ENCODE measurements around the gene VPS26B.
"Not testable (repeated sequence)": the region's sequence is repeated elsewhere in the genome, so short reads cannot be mapped to it uniquely, and the experiment has no call there.

Gene VPS26B

DNA sequence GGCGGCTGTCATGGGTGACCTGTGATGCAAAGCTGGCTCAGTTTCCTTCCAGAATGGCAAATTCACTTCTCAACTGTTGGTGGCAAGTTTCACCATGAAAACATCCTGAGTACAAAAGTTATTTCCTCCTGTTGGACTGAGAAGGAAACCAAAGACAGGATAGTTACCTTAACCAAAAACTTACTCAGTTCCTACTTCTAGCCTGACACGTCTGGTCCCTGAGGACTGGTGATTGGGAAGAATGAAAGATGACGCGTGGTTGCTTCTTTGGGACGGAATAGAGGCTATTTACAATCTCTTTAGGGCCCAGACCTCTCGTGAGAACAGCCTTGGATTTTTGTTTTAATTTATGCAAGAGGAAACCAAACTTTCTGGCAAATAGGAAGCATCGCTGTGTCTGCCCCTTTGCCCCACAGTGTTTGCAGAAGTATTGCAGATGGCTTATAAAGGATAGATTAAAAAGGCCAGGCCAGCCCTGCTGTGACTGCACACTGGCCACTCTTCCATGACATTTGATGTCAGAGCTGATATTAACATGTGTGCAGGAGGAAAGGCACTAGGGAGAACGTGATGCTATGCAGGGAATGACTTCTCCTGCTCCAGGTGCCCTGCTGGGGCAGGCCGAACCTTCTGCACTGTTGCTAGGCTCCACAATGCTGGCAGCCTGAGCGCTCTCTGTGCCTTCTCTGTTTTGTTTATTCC is 7.6 kb downstream of the VPS26B start:
- no peak for DNase-seq (ENCODE audit: low read depth in 2 of 2, low spot score in 1 of 2)

DNA sequence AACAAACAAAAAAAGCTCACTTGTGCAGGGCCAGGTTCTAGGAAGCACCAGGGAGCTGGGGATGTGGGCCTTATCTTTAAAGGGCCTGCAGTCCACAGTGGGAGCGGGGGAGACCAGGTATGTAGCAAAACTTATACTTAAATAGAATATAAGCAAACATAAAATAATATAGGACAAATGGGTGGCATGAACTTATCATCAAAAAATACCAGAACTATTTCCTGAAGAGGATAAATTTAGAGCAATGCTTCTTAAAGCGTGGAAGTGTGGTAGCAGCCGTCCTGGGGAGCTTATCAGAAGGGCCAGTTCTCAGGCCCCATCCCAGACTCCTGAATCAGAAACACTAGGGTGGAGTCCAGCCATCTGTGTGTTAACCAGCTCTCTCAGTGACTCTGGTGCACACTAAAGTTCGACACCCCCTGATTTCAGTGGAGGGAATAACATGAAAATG is 9.3 kb downstream of the VPS26B start:
- no peak for DNase-seq (ENCODE audit: low read depth in 2 of 2, low spot score in 1 of 2)

DNA sequence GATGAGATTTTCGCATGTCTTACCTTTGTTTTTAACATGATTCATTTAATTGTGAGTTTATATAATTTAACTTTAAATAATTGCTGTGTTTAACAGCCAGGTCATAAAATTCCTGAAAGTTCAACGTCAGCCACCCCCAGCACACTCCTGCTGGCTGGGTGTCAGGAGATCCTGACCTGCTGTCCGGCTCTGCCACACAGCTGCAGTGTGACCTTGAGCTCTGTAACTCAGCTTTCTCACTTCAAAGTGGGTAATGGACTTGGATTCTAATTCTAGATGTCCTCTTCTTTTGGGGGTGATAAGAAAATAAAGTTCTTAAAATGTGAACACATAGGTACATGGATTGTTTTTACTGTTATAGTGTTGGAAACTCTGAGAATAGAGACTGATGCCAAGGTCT is 10.9 kb downstream of the VPS26B start:
- DNase-seq (ENCODE audit: low read depth in 2 of 2, low spot score in 1 of 2), result no peak

DNA sequence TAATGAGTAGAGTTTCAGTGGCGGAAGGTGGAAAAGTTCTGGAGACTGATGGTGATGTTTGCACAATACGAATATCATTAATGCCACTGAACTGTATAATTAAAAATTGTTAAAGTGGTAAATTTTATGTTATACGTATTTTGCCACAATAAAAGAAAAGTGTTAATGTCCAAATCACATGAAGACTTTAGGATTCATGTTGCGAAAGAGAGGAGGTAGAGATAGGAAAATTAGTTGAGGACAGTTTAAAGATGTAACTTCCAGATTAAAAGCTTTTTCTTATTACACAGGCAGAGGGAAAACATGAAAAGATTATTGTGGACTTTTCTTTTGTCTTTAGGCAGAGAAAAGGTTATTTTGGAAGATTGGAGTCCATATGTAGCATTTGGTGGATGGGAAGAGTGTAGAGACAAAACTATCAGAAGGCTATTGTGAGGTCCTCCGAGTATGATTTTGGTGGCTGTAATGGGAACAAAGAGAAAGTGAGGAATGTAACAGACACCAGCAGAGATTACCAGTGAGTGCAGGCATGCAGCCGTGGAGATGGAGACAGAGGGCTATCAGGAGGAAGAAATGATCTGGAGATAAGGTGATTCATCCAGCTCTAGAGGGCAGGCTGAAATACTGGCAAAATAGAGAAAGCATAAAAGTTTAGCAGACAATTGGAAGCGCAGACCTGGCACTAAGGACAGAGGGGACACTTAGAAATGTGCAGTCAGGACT is 12.5 kb downstream of the VPS26B start:
- DNase-seq (ENCODE audit: low read depth in 2 of 2, low spot score in 1 of 2), result no peak

DNA sequence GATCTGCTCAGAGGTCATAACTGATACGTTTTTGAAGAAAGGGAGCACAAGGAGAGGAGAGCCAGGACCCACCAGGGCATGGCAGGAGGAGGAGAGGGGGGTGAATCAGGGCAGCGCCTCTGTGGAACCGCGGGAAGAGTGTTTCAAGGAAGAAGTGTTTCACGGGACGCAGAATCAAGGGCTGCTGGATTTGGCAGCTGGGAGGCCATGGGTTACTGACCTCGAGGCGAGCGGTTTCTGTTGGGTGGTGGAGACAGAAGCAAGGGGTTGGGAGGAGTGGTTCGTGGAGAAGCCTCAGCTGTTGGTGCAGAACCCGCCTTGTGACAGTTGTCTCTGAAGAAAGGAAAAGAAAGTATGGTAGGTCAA is 13.1 kb downstream of the VPS26B start:
- DNase-seq (ENCODE audit: low read depth in 2 of 2, low spot score in 1 of 2), result no peak

DNA sequence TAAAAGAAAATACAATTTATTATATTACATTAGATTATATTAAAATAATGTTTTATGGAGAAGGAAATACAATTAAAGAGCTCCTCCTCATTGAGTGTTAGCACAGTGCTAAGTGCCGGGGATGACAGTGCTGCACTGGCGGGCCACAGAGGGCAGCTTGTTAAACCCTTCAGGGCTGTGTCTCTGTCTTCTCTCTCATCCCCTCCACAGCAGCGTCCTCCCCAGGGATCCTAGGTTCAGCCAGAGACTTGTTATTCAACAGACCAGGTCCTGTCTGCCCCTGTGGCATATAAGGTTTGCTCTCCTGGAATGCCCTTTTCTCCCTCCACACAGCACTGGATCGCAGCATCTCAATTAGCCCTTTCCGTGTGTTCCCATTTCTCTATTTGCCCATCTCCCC is 14.5 kb downstream of the VPS26B start:
- DNase-seq (ENCODE audit: low read depth in 2 of 2, low spot score in 1 of 2), result no peak

DNA sequence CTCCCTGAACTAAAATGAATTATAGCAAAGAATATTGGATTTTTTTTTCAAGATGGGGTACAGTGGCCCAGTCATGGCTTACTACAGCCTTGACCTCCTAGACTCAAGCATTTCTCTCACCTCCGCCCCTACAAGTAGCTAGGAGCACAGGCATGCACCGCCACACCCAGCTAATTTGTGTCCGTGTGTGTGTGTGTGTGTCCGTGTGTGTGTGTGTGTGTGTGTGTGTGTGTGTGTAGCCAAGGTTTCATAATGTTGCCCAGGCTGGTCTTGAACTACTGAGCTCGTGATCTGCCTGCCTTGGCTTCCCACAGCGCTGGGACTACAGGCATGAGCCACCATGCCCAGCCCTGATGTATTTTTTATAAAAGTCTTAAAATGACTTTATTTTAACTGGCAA is 16.1 kb downstream of the VPS26B start:
- DNase-seq (ENCODE audit: low read depth in 2 of 2, low spot score in 1 of 2), result no peak

DNA sequence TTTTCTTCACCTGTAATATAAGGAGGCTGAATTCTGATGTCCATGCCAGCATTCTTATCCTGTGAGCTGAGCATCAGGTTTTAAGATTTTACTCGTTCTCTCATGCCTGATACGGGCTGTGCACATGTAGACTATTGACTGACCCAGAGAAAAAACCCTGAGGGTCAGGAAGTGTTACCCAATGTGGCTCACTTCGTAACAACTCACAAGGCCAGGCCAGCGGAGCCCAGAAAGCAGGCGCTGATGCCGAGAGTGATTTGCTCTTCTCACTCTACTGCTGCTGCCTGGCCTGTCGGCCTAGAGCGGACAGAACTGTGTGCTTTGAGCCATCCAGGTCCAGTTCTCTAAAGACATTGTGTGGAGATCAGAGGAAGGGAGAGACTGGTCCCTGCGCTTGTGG is 17.9 kb downstream of the VPS26B start:
- no peak for DNase-seq (ENCODE audit: low read depth in 2 of 2, low spot score in 1 of 2)

DNA sequence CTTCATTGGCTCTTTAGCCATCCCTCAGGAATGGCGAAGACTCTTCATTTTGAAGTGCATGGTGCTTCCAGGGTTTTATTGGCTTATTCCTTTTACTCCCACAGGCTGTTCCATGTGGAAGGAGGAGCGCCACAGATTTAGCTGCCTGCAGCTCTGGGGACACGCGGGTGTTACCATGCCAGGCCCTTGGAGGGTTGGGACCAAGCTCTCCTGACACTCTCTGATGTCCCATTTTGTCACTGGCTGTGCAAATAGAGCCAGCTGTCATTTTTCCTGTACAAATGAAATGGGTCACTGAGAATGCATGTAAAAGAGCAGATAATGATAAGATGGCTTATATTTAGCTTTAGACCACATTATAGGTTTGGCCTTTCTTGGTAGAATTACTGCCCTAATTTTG is 19.4 kb downstream of the VPS26B start:
- no peak for DNase-seq (ENCODE audit: low read depth in 2 of 2, low spot score in 1 of 2)

DNA sequence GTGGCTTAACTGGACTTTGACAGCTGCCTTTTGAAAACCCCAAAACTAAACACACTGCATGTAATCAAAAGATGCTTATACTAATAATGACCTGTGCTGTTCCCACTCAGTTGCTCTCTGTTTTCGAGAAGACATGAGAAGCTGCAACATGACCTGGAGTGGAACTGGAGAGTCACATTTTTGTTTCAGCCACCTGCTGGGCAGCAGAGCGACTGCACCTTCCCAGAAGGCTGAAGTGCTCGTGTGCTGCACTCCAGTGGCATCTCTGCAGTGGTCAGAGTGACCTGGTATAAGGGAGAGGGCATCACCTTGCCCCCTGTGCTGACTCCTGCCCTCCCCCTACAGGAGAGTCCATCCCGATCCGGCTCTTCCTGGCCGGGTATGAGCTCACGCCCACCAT is 20.1 kb downstream of the VPS26B start:
- no peak for DNase-seq (ENCODE audit: low read depth in 2 of 2, low spot score in 1 of 2)

DNA sequence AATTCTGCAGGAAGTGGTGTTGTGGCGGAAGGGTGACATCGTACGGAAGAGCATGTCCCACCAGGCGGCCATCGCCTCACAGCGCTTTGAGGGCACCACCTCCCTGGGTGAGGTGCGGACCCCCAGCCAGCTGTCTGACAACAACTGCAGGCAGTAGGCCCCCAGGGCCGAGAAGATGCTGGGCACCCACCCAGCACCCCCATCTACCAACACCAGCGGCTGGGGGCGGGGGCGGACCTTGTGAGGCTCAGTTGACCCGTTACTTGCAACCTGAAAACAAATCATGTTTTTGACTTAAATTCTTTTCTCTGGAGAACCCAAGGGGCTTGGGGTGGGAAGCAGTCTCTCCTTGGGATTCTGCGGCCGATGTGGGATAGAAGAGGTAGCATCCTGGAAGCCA is 21.0 kb downstream of the VPS26B start:
- DNase-seq (ENCODE audit: low read depth in 2 of 2, low spot score in 1 of 2), result no peak

DNA sequence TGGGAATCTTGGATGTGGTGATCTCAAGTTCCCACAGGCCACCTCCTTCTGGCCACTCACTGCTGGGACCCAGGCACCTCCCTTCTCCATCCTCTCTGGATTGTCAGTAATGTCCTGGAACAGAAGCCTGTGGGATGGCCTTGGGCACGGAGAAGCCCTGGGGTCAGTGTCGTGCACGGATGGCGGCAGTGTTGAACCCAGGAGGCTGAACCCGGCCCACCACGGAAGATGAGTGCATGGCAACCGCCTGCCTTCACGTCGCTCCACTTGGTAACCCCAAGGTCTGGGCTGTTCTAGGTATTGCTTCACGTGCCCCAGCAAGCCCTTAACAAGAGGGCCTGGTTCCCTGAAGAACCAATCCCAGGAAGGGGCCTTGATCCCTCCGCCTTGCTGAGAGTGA is 21.6 kb downstream of the VPS26B start:
- no peak for DNase-seq (ENCODE audit: low read depth in 2 of 2, low spot score in 1 of 2)

DNA sequence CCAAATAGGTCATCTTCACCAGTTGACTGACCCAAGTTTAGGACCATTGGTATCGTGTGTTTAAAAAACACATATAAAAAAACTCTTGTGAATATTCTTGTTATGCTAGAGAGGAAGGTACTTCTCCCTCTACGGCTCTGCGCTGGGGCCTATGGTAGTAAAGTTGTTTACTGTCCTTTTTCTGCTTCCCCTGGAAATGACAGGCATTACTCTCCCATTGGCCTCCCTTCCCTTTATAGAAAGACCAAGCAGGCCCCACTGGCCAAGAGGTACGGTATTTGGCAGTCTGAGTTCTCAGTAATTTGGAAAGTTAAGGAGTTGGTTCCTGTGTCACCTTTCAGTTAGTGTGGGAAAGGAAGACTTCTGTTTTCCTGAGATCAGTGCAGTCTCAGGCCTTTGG is 22.2 kb downstream of the VPS26B start:
- DNase-seq (ENCODE audit: low read depth in 2 of 2, low spot score in 1 of 2), result no peak

DNA sequence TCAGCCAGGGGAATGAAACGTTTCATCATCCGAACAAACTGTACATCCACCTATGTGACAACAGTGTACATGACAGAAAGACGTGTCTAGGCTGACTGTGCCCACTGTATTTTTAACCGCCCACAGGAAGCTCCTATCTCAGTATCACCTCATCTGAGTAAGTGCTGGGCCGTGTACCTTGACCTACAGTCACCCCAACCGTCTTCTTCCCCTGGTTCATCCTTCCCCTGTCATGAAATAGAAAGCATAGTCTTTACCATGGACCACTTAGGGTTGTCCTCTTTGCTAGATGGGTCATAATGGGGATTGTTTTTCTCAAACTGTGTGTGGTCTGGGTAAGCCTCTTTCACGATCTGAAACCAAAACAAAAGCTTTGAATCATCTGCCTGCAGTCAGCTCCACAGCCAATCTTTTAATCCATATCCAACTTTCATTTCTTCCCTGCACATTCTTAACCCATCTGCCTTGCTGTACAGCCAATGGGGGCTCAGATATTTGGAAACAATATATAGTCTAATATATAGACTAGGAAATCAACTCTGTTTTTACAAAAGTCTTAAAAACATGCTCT is 24.5 kb downstream of the VPS26B start:
- no peak for DNase-seq (ENCODE audit: low read depth in 2 of 2, low spot score in 1 of 2)

DNA sequence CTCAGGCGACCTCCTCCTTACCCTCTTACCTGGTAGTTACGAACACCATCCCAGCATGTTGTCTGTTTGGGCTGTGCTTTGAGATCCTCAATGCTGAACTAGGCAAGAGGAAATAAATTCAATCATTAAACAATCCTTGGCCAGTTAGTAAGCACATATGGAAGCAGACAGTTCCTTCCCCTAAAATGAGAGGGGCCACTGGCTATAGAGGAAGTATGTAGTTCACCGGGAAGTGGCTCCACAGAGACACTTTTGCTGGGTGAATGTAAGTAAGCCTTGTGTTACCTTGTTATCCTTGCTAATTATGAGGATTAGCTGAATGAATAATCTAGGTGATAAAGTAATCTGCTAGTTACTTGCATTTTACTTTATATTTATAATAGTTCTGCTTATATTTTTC is 25.8 kb downstream of the VPS26B start:
- DNase-seq (ENCODE audit: low read depth in 2 of 2, low spot score in 1 of 2), result no peak

DNA sequence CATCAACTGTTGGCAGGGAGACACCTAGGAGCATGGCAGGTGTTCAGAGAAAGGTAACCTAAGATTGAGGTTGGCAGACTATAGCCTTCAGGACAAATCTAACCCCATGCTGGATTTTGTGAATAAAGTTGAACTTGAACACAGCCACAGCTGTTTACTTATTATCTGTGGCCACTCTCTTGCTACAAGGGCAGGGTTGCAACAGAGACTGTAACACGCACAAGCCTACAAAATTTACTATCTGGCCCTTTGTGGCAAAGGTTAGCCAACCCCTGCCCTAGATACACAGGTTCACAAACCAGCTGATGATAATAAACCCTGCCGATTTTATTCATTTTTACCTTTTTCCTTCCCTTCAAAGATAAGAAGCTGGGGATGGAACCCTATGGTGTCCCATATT is 26.2 kb downstream of the VPS26B start:
- DNase-seq (ENCODE audit: low read depth in 2 of 2, low spot score in 1 of 2), result no peak

DNA sequence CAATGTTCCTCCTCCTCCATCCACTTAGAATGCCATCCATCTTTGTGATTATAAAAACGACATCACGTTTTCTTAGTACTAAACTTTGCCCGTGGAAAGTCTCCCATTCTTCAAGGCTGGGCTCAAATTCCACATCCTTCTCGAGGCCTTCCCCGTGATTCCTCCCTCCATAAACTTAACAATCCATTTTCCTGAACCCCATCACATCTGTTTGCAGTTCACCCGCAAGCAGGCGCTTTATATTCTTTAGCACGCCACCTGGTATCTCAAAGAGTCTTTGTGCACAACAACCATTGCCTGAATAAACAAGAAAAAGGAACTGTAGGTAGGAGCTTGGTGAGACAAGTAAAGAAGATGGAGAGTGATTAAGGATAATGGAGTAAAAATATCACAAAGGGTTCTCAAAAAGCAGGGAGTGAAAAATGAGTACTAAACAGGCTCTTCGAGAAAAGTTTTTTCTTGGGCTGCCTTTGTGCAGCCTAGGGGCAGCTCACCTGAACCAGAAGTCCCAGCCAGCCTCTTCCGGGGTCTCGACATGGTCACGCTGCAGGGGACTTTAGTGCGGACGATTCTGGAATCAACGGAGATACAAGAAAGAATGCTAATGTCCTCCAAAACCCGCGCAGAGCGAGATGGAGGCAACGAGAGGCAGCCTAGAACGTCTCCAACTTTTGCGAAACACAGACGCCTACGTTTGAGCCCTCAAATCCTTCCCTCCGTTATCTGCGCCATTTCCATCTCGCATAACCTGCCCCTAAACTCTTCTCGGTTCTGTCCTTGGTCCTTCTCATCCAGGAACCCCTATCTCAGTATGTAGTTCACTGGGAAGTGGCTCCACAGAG is 28.1 kb downstream of the VPS26B start:
- no peak for DNase-seq (ENCODE audit: low read depth in 2 of 2, low spot score in 1 of 2)

DNA sequence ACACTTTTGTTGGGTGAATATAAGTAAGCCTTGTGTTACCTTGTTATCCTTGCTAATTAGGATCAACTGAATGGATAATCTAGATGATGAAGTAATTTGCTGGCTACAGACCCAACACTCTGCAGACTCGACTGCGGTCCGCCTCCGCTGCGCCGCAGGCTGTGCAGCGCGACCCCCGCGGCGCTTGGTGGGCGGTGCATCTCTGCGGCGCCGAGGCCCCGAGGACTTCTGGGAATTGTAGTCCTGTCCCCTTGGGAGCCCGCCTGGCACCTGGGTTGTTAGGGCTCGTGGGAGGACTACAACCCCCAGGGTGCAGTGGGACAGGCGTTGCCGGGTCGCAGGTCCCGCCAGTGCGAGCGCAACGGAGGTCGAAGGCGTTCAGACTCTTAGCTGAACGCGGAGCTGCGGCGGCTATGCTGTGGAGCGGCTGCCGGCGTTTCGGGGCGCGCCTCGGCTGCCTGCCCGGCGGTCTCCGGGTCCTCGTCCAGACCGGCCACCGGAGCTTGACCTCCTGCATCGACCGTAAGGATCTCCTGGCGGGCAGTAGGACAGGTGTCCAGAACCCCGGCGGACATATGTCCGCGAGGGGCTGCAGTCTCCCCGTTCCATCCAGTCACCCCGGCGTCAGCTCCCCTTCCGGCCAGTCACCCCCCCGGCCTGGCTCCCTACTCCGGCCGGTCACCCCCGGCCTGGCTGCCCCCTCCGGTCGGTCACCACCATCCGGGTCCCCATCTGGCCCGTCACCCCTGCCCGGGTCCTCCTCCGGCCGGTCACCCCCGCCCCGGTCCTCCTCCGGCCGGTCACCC is 28.9 kb downstream of the VPS26B start, which contains the start of the genes ACAD8 and THYN1:
ACAD8 (plus strand) TSS at position 381 of the 806 bp plus-strand sequence; CDS start at position 414, 33 bp downstream.
THYN1 (minus strand) TSS at position 165 of the 806 bp plus-strand sequence. CDS start 470 bp downstream, outside the sequence.
- peak; percentile 82 to 92 for DNase-seq (ENCODE audit: low read depth in 2 of 2, low spot score in 1 of 2)

DNA sequence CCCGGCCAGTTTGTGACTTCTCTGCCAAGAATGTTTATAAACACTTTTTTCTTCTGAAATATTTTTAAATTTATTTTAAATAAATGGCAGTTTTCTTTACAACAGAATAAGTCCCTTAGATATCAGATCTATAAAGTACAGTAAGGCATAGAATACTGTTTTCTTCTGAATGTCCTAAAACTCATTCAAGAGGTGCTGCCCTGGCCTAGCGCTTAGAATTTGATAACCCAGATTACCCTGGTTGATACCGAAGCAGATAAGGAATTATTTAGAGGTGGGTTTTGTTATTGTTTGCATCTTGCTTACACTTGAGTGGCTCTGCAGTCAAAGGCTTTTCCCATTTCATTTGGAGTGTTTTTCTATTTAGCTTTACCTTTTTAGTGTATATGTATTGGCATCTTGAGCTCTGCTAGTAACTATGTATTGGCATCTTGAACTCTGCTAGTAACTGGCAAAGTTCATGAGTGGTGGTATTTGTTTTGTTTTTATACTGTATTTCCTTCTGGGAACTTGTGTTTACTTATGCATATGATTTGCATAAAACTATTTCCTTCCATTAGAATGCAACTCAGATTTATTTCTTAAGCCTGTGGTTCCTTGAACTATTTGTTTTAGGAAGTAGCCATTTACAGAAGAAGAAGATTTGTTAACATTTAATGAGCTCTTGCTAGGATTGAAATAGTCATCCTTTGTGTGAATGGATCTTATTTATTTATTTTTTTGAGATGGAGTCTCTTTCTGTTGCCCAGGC is 30.1 kb downstream of the VPS26B start:
- no peak for DNase-seq (ENCODE audit: low read depth in 2 of 2, low spot score in 1 of 2)

DNA sequence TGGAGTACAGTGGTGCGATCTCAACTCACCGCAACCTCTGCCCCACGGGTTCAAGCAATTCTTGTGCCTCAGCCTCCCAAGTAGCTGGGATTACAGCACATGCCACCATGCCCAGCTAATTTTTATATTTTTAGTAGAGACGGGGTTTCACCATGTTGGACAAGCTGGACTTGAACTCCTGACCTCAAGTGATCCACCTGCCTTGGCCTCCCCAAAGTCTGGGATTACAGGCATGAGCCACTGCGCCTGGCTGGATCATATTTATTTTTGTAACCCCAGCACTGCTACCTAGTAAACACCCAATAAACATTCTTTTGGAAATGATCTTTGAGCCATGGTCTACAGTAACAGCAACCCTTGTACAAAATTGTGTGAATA is 30.7 kb downstream of the VPS26B start:
- not testable (repeated sequence) for DNase-seq (ENCODE audit: low read depth in 2 of 2, low spot score in 1 of 2)
